HCT116 (cell line): Measurements from ENCODE around the gene DNAJC25. TPM values are rescaled to one million over a fixed set of nuclear protein-coding genes. Genes with fewer than 3 reads are reported as not detected.

Experiments
- ATAC-seq: fragments of 200-7000 bp; cut with Tn5 transposase; 2 replicates; pipeline ENCODE4 v1.9.1; 2020; ENCODE audit warnings: mild to moderate bottlenecking, moderate library complexity
- BruUV-seq: library from RNA; stranded (reverse); fragments of 400-500 nt; replicated peaks from 2 replicates; lab custom pipeline; 2021; lab: Mats Ljungman, UMichigan
- CTCF ChIA-PET: fragments of 300-600 bp; sonication (Branson Sonifier 250); formaldehyde crosslinking; loops from one replicate; lab custom pipeline; 2021; ENCODE audit warnings: antibody characterized with exemption; lab: Charles Lee
- POLR2A ChIA-PET: fragments of 300-600, 350-600 bp; sonication (Branson Sonifier 250); formaldehyde crosslinking; loops from one replicate; lab custom pipeline; 2021; ENCODE audit warnings: antibody characterized with exemption; lab: Charles Lee
- RAD21 ChIA-PET, 2 experiments: fragments of 300-600 bp; sonication (Branson Sonifier 250); formaldehyde crosslinking; loops; one replicate each; lab custom pipeline; 2023; ENCODE audit warnings: low total read pairs in 2 of 2; ENCODE audit not compliant: uncharacterized antibody in 2 of 2, unreplicated experiment in 2 of 2, low non-redundant PET in 1 of 2; lab: Charles Lee
- DNase-seq: peaks from one replicate; pipeline ENCODE4 v3.0.0-alpha.2; 2010; ENCODE audit warnings: low read depth, low spot score
- H2AFZ ChIP-seq: fragments of 200-600 bp; shearing (Covaris generic), sonication (generic); 2 replicates; pipeline ENCODE4 v1.6.1; 2017; ENCODE audit warnings: low read depth, mixed run types, mixed read lengths, antibody characterized with exemption, low read length; ENCODE audit not compliant: poor library complexity, severe bottlenecking
- H3K27ac ChIP-seq: 2 replicates; pipeline ENCODE4 v1.5.1; 2012; ENCODE audit warnings: low read depth, low read length
- H3K27me3 ChIP-seq: fragments of 200-600 bp; sonication (generic); 2 replicates; pipeline ENCODE4 v1.6.1; 2016; ENCODE audit warnings: mixed run types, low read length, mixed read lengths; ENCODE audit not compliant: insufficient read depth
- H3K36me3 ChIP-seq, 2 experiments: fragments of 200-500 bp in 1 of 2; fragments of 200-600 bp in 1 of 2; sonication (Bioruptor generic) in 1 of 2; sonication (generic) in 1 of 2; 2 replicates each; pipeline versions ENCODE4 v1.5.1 to v1.6.1; 2014 to 2016; ENCODE audit warnings: low read length in 2 of 2, inconsistent platforms in 1 of 2, mixed read lengths in 1 of 2, mixed run types in 1 of 2; ENCODE audit not compliant: insufficient read depth in 2 of 2, control insufficient read depth in 1 of 2
- H3K4me1 ChIP-seq, 2 experiments: fragments of 200-600 bp in 1 of 2; sonication (generic) in 1 of 2; 2 replicates each; pipeline versions ENCODE4 v1.5.1 to v1.6.1; 2012 to 2017; ENCODE audit warnings: low read length in 2 of 2, inconsistent platforms in 1 of 2, mild to moderate bottlenecking in 1 of 2, mixed read lengths in 1 of 2, mixed run types in 1 of 2, moderate library complexity in 1 of 2; ENCODE audit not compliant: insufficient read depth in 2 of 2, control insufficient read depth in 1 of 2
- H3K4me2 ChIP-seq: fragments of 200-600 bp; sonication (generic); 2 replicates; pipeline ENCODE4 v1.6.1; 2017; ENCODE audit warnings: mixed run types, low read length, mixed read lengths
- H3K4me3 ChIP-seq, 2 experiments: fragments of 200-600 bp in 1 of 2; sonication (generic) in 1 of 2; replicated peaks in 1 of 2; 2 replicates each; pipeline ENCODE4 v1.5.1; 2011 to 2016; ENCODE audit warnings: low read length in 2 of 2, control low read depth in 1 of 2, low read depth in 1 of 2, mild to moderate bottlenecking in 1 of 2, mixed read lengths in 1 of 2, mixed run types in 1 of 2
- H3K79me2 ChIP-seq: fragments of 200-600 bp; sonication (generic); 2 replicates; pipeline ENCODE4 v1.6.1; 2017; ENCODE audit warnings: mild to moderate bottlenecking, mixed run types, low read length, moderate library complexity, mixed read lengths; ENCODE audit not compliant: insufficient read depth
- H3K9ac ChIP-seq: fragments of 200-600 bp; sonication (generic); 2 replicates; pipeline ENCODE4 v1.6.1; 2016; ENCODE audit warnings: low read length, mixed read lengths
- H3K9me2 ChIP-seq: fragments of 200-600 bp; sonication (generic), shearing (Covaris generic); 2 replicates; pipeline ENCODE4 v1.6.1; 2017; ENCODE audit warnings: mixed run types, mild to moderate bottlenecking, moderate library complexity; ENCODE audit not compliant: insufficient read depth
- H3K9me3 ChIP-seq, 2 experiments: fragments of 200-500 bp in 1 of 2; fragments of 200-600 bp in 1 of 2; sonication (Bioruptor generic) in 1 of 2; sonication (generic) in 1 of 2; 2 replicates each; pipeline ENCODE4 v1.6.1; 2014 to 2017; ENCODE audit warnings: low read length in 2 of 2, mixed read lengths in 2 of 2, inconsistent platforms in 1 of 2, low read depth in 1 of 2, mild to moderate bottlenecking in 1 of 2, mixed run types in 1 of 2, moderate library complexity in 1 of 2; ENCODE audit not compliant: control insufficient read depth in 1 of 2, insufficient read depth in 1 of 2
- H4K20me1 ChIP-seq: fragments of 200-600 bp; sonication (generic), shearing (Covaris generic); 2 replicates; pipeline ENCODE4 v1.6.1; 2017; ENCODE audit warnings: mixed run types, mild to moderate bottlenecking, moderate library complexity; ENCODE audit not compliant: insufficient read depth
- CBX3 ChIP-seq: IDR thresholded peaks from 2 replicates; pipeline ENCODE4 v1.6.1; 2012; ENCODE audit warnings: low read depth
- CEBPB ChIP-seq: IDR thresholded peaks from 2 replicates; pipeline ENCODE4 v1.6.1; 2012; ENCODE audit warnings: low read depth
- EZH2 ChIP-seq: fragments of 200-600 bp; sonication (generic); IDR thresholded peaks from 2 replicates; pipeline ENCODE4 v1.6.1; 2017; ENCODE audit warnings: antibody characterized with exemption, mixed run types
- FOSL1 ChIP-seq: IDR thresholded peaks from 2 replicates; pipeline ENCODE4 v1.6.1; 2012; ENCODE audit warnings: low read depth
- MAX ChIP-seq: IDR thresholded peaks from 2 replicates; pipeline ENCODE4 v1.6.1; 2012
- REST ChIP-seq: IDR thresholded peaks from 2 replicates; pipeline ENCODE4 v1.6.1; 2012; ENCODE audit warnings: low read depth
- SP1 ChIP-seq: IDR thresholded peaks from 2 replicates; pipeline ENCODE4 v1.6.1; 2012; ENCODE audit warnings: low read depth
- SRF ChIP-seq: IDR thresholded peaks from 2 replicates; pipeline ENCODE4 v1.6.1; 2012; ENCODE audit warnings: low read depth
- YY1 ChIP-seq: IDR thresholded peaks from 2 replicates; pipeline ENCODE4 v1.6.1; 2011; ENCODE audit warnings: low read length, low read depth, moderate library complexity, mild to moderate bottlenecking; ENCODE audit not compliant: insufficient replicate concordance; ENCODE audit errors: extremely low read depth
- ZFX ChIP-seq: fragments of 450-650 bp; IDR thresholded peaks from 2 replicates; pipeline ENCODE4 v1.6.1; 2017
- ZNF274 ChIP-seq: fragments of 200-500 bp; sonication (Bioruptor generic); IDR thresholded peaks from 2 replicates; pipeline ENCODE4 v1.6.1; 2014; ENCODE audit warnings: mild to moderate bottlenecking, low read depth, low read length, inconsistent platforms
- intact Hi-C: fragments of 100-400 bp; cut with micrococcal nuclease; formaldehyde crosslinking; loops from 2 replicates; pipeline ENCODE4 v1.10.0; 2022
- total RNA-seq: library from RNA; stranded (reverse); gene quantifications from one replicate; pipeline ENCODE4 v1.2.1, GENCODE V29; 2021; ENCODE audit not compliant: unreplicated experiment

DNAJC25 gene
- total RNA-seq, 1 experiment from 2014 or later, result 7.1 TPM

- intact Hi-C loops, result no loop called here
- ChIA-PET CTCF (no interaction called here), RAD21 (no interaction called here)
These were observed 13.2 kb downstream of the DNAJC25 start for GRCh38 chr9:111644195-111644772.

More at GRCh38 chr9:111644195-111644772, 13.2 kb downstream of the DNAJC25 start:
- Histone ChIP-seq H3K9me3 (no peaks in the 10 kb centered on the region), H3K79me2 (peaks cover 44% of the 10 kb centered on the region), H3K9me2 (no peaks in the 10 kb centered on the region), H3K9ac (no peak overlapping the region), H3K36me3 (peaks cover 4 to 5% of the 10 kb centered on the region in 2 experiments; a peak in 3 of 4 replicates), H3K4me3 (no peak overlapping the region), H3K4me2 (no peak overlapping the region), H4K20me1 (no peaks in the 10 kb centered on the region), H3K4me1 (no peaks in the 10 kb centered on the region), H3K27me3 (no peaks in the 10 kb centered on the region), H2AFZ (no peak overlapping the region), H3K27ac (no peak overlapping the region)
- POLR2A ChIA-PET, result no interaction called here
- ATAC-seq (no peak), DNase-seq (no peak)
- TF ChIP-seq ZFX (no peak), CBX3 (no peak), MAX (no peak), SRF (no peak), ZNF274 (no peak), REST (no peak), SP1 (no peak), YY1 (no peak), EZH2 (no peak), CEBPB (no peak), FOSL1 (no peak)
- no TSS peak for BruUV-seq
